ENCODE results near the gene IL13.

GRCh38 chr5:132637241-132637640 lies 20.7 kb upstream of the IL13 start:
- TF ChIP-seq, protein P1, sequence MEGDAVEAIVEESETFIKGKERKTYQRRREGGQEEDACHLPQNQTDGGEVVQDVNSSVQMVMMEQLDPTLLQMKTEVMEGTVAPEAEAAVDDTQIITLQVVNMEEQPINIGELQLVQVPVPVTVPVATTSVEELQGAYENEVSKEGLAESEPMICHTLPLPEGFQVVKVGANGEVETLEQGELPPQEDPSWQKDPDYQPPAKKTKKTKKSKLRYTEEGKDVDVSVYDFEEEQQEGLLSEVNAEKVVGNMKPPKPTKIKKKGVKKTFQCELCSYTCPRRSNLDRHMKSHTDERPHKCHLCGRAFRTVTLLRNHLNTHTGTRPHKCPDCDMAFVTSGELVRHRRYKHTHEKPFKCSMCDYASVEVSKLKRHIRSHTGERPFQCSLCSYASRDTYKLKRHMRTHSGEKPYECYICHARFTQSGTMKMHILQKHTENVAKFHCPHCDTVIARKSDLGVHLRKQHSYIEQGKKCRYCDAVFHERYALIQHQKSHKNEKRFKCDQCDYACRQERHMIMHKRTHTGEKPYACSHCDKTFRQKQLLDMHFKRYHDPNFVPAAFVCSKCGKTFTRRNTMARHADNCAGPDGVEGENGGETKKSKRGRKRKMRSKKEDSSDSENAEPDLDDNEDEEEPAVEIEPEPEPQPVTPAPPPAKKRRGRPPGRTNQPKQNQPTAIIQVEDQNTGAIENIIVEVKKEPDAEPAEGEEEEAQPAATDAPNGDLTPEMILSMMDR (conservative IDR thresholded peaks at IDR 0.05; ENCODE audit: low read depth, low read length), result no peak
- TF ChIP-seq EZH2 (IDR thresholded peaks at IDR 0.05; ENCODE audit: borderline replicate concordance, low read depth, low read length, poor library complexity, severe bottlenecking), result no peak
